NCI-H2196 (cell line): ENCODE results near the gene INPP4B.

Experiments used
- DNase-seq: peaks from one replicate; lab custom pipeline; 2025; ENCODE audit not compliant: unreplicated experiment; lab: John Stamatoyannopoulos, UW

INPP4B gene

GRCh38 chr4:142741995-142742394 lies 104.1 kb downstream of the INPP4B start:
- no peak for DNase-seq

GRCh38 chr4:142728233-142728632 lies 117.9 kb downstream of the INPP4B start:
- DNase-seq, result no peak

GRCh38 chr4:142727149-142727548 lies 119.0 kb downstream of the INPP4B start:
- DNase-seq, result no peak

- no peak for DNase-seq
These were observed 120.2 kb downstream of the INPP4B start for GRCh38 chr4:142725886-142726285.

- DNase-seq, result no peak
These were observed 124.9 kb downstream of the INPP4B start for GRCh38 chr4:142721187-142721586.

GRCh38 chr4:142719854-142720541 lies 126.1 kb downstream of the INPP4B start:
- no peak for DNase-seq

GRCh38 chr4:142718981-142719380 lies 127.1 kb downstream of the INPP4B start:
- DNase-seq, result no peak

- no peak for DNase-seq
These were observed 130.4 kb downstream of the INPP4B start for GRCh38 chr4:142715727-142716126.

- DNase-seq, result no peak
These were observed 132.6 kb downstream of the INPP4B start for GRCh38 chr4:142713282-142714030.

- no peak for DNase-seq
These were observed 137.9 kb downstream of the INPP4B start for GRCh38 chr4:142708231-142708630.

- no peak for DNase-seq
These were observed 138.7 kb downstream of the INPP4B start for GRCh38 chr4:142707401-142707800.

- no peak for DNase-seq
These were observed 139.7 kb downstream of the INPP4B start for GRCh38 chr4:142706381-142706780.

GRCh38 chr4:142705820-142706219 lies 140.3 kb downstream of the INPP4B start:
- DNase-seq, result no peak

- no peak for DNase-seq
These were observed 142.3 kb downstream of the INPP4B start for GRCh38 chr4:142703694-142704309.

GRCh38 chr4:142701017-142701416 lies 145.1 kb downstream of the INPP4B start:
- no peak for DNase-seq

GRCh38 chr4:142700531-142700930 lies 145.6 kb downstream of the INPP4B start:
- no peak for DNase-seq

- no peak for DNase-seq
These were observed 147.5 kb downstream of the INPP4B start for GRCh38 chr4:142698552-142698951.

- no peak for DNase-seq
These were observed 148.2 kb downstream of the INPP4B start for GRCh38 chr4:142697928-142698327.

- DNase-seq, result no peak
These were observed 148.8 kb downstream of the INPP4B start for GRCh38 chr4:142697320-142697719.

GRCh38 chr4:142696334-142697122 lies 149.6 kb downstream of the INPP4B start:
- DNase-seq, result no peak

- DNase-seq, result no peak
These were observed 155.5 kb downstream of the INPP4B start for GRCh38 chr4:142690406-142691163.
